BLaER1 treated with 17β-estradiol and CSF1 and Interleukin-3, amounts not matched to agents 10 nM and 100 nM (cell line): ENCODE measurements around the gene TIMP4.

Experiments used
- H3K27ac ChIP-seq, 11 experiments: shearing (Covaris generic); formaldehyde crosslinking; 2 replicates each; pipeline ENCODE4 v1.8.1; 2022
- H3K27me3 ChIP-seq, 11 experiments: shearing (Covaris generic); formaldehyde crosslinking; 2 replicates each; pipeline ENCODE4 v1.8.1; 2022
- H3K36me3 ChIP-seq, 11 experiments: shearing (Covaris generic); formaldehyde crosslinking; 2 replicates each; pipeline ENCODE4 v1.8.1; 2022
- H3K4me1 ChIP-seq, 10 experiments: shearing (Covaris generic); formaldehyde crosslinking; 2 replicates each; pipeline ENCODE4 v1.8.1; 2022
- H3K4me2 ChIP-seq, 11 experiments: shearing (Covaris generic); formaldehyde crosslinking; 2 replicates each; pipeline ENCODE4 v1.8.1; 2022
- H3K4me3 ChIP-seq, 10 experiments: shearing (Covaris generic); formaldehyde crosslinking; 2 replicates each; pipeline ENCODE4 v1.8.1; 2022
- H3K9ac ChIP-seq, 11 experiments: shearing (Covaris generic); formaldehyde crosslinking; 2 replicates each; pipeline ENCODE4 v1.8.1; 2022
- H3K9me3 ChIP-seq, 11 experiments: shearing (Covaris generic); formaldehyde crosslinking; replicated peaks in 1 of 11; 2 replicates each; pipeline ENCODE4 v1.8.1; 2022
- H4K20me1 ChIP-seq, 11 experiments: shearing (Covaris generic); formaldehyde crosslinking; 2 replicates each; pipeline ENCODE4 v1.8.1; 2022
- Cebpa-rat ChIP-seq, 11 experiments: shearing (Covaris generic); IDR thresholded peaks; 2 replicates each; pipeline ENCODE4 v1.8.1; 2022

Gene TIMP4

GRCh38 chr3:12115849-12116248 is 42.9 kb downstream of the TIMP4 start:
- H3K4me2 ChIP-seq: no peak overlapping the region
- TF ChIP-seq Cebpa-rat (IDR thresholded peaks at IDR 0.05): no peak
- H4K20me1 ChIP-seq: no peaks in the 10 kb centered on the region
- peaks cover 4 to 14% (median 11%) of the 10 kb centered on the region in 11 experiments for H3K9me3 ChIP-seq
- H3K4me3 ChIP-seq: no peak overlapping the region
- H3K27ac ChIP-seq: no peak overlapping the region
- H3K36me3 ChIP-seq: no peaks in the 10 kb centered on the region
- no peaks in the 10 kb centered on the region for H3K27me3 ChIP-seq
- no peak overlapping the region for H3K9ac ChIP-seq
- peaks cover 10 to 24% (median 20%) of the 10 kb centered on the region in 10 experiments for H3K4me1 ChIP-seq

GRCh38 chr3:12115104-12115503 is 43.6 kb downstream of the TIMP4 start:
- Histone ChIP-seq H4K20me1 (no peaks in the 10 kb centered on the region), H3K4me1 (peaks cover 3 to 17% (median 12%) of the 10 kb centered on the region in 10 experiments), H3K27ac (no peak overlapping the region), H3K9me3 (peaks cover 11 to 22% (median 18%) of the 10 kb centered on the region in 11 experiments), H3K9ac (no peak overlapping the region), H3K4me2 (no peak overlapping the region), H3K4me3 (no peak overlapping the region), H3K27me3 (no peaks in the 10 kb centered on the region), H3K36me3 (no peaks in the 10 kb centered on the region)
- no peak for TF ChIP-seq Cebpa-rat (IDR thresholded peaks at IDR 0.05)

GRCh38 chr3:12114251-12114650 is 44.5 kb downstream of the TIMP4 start:
- Histone ChIP-seq H3K27ac (no peak overlapping the region), H3K9ac (no peak overlapping the region), H3K9me3 (peaks cover 15 to 26% (median 22%) of the 10 kb centered on the region in 11 experiments), H4K20me1 (no peaks in the 10 kb centered on the region), H3K4me2 (no peak overlapping the region), H3K4me1 (peaks cover 0 to 8% (median 4%) of the 10 kb centered on the region in 10 experiments; a peak in 14 of 20 replicates), H3K4me3 (no peak overlapping the region), H3K27me3 (no peaks in the 10 kb centered on the region), H3K36me3 (no peaks in the 10 kb centered on the region)
- TF ChIP-seq Cebpa-rat (IDR thresholded peaks at IDR 0.05): no peak

- no peak for TF ChIP-seq Cebpa-rat (IDR thresholded peaks at IDR 0.05)
- Histone ChIP-seq H3K9ac (no peak overlapping the region), H3K4me1 (no peaks in the 10 kb centered on the region), H3K4me3 (no peak overlapping the region), H4K20me1 (no peaks in the 10 kb centered on the region), H3K36me3 (no peaks in the 10 kb centered on the region), H3K4me2 (no peak overlapping the region), H3K27ac (no peak overlapping the region), H3K27me3 (no peaks in the 10 kb centered on the region), H3K9me3 (peaks cover 15 to 26% (median 22%) of the 10 kb centered on the region in 11 experiments)
Observed at GRCh38 chr3:12107071-12107713, 51.5 kb downstream of the TIMP4 start.
